Prostate gland (tissue), 2 donors: ENCODE results near the gene PEX11G.

Experiments
- CTCF ChIP-seq, 4 experiments: fragments of 200-600 bp in 2 of 4; fragments of 450-650 bp in 2 of 4; sonication (generic) in 2 of 4; IDR thresholded peaks; 1 replicate in 3 of 4; 2 replicates in 1 of 4; pipeline ENCODE4 v1.5.1; 2016 to 2019; ENCODE audit warnings: antibody characterized with exemption in 4 of 4, mild to moderate bottlenecking in 2 of 4, moderate library complexity in 2 of 4
- POLR2A ChIP-seq: fragments of 450-650 bp; IDR thresholded peaks from one replicate; pipeline ENCODE4 v1.6.1; 2016; ENCODE audit warnings: antibody characterized with exemption, mild to moderate bottlenecking

DNA sequence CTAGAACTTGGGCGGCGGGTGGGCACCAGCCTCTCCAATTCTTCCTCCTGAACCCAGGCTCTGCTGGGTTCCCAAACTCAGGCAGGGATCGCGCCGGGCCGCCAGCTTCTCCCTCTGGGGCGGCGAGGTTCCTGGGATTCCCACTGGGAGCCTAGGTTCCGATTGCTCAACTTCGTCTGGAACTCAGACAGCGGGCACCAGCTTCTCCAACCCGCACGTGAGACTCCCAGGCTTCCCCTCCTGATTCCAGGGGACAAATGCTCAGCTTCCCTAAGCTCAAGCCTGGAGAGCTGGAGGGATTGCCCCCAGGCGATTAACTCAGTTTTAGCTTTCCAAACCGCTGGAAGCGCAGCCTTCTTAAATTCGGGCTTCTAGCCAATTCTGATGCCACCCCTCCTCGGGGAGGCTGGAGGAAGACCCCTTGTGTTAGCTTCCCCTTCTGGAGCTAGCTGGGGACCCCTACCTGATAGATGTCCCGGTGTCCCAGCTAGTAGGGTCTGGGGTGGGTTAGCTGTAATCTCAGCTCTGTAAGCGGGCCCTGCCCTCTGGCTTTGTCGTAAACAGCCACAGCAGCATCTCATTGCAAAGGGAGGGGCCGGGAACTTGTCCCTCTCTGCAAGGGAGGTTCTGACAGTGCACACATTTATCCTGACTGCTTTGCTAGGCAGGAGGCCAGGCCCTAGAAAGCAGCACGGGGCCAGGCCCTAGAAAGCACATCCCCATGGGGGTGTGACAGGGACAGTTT, 34.3 kb upstream of the PEX11G start:
- TF ChIP-seq CTCF (IDR thresholded peaks at IDR 0.05) (no peak), POLR2A (no peak)
